K562 (cell line): ENCODE results near the gene CNP. TPM values are rescaled to one million over a fixed set of nuclear protein-coding genes. Genes with fewer than 3 reads are reported as not detected.
A peak's percentile ranks its signal among the peaks of the same experiment; 100 is the strongest.

Experiments used
- ARHGAP35 ChIP-seq: fragments of 450-650 bp; IDR thresholded peaks from 2 replicates; pipeline ENCODE4 v1.6.1; 2018; ENCODE audit not compliant: partially characterized antibody
- CBX3 ChIP-seq, 2 experiments: IDR thresholded peaks; 1 replicate in 1 of 2; 2 replicates in 1 of 2; pipeline ENCODE4 v1.6.1; 2012; ENCODE audit warnings: inconsistent platforms in 2 of 2, low read length in 2 of 2, borderline replicate concordance in 1 of 2, control low read depth in 1 of 2
- GTF2E2 ChIP-seq: fragments of 200-800 bp; sonication (Bioruptor generic); IDR thresholded peaks from 2 replicates; pipeline ENCODE4 v1.6.1; 2016; ENCODE audit warnings: missing genetic modification characterization, missing compliant biosample characterization
- HDAC2 ChIP-seq: fragments of 450-650 bp; IDR thresholded peaks from 2 replicates; pipeline ENCODE4 v1.6.1; 2016; ENCODE audit warnings: mild to moderate bottlenecking
- HDAC6 ChIP-seq: IDR thresholded peaks from 2 replicates; pipeline ENCODE4 v1.6.1; 2012; ENCODE audit warnings: low read depth, mild to moderate bottlenecking, control low read depth, inconsistent platforms, low read length, moderate library complexity
- HNRNPH1 ChIP-seq: fragments of 200-400 bp; formaldehyde crosslinking; optimal IDR thresholded peaks from 2 replicates; pipeline ENCODE3; 2017; ENCODE audit warnings: low read depth, mild to moderate bottlenecking, low read length, moderate library complexity
- ILF3 ChIP-seq: fragments of 450-650 bp; IDR thresholded peaks from 2 replicates; pipeline ENCODE4 v1.6.1; 2018; ENCODE audit warnings: antibody characterized with exemption, mild to moderate bottlenecking, moderate library complexity, borderline replicate concordance
- KDM2B ChIP-seq: fragments of 250-450 bp; sonication (Bioruptor Pico); IDR thresholded peaks from 2 replicates; pipeline ENCODE4 v1.8.0; 2021; ENCODE audit warnings: mild to moderate bottlenecking, moderate library complexity
- MTA1 ChIP-seq: fragments of 450-650 bp; IDR thresholded peaks from 2 replicates; pipeline ENCODE4 v1.6.1; 2017; ENCODE audit warnings: borderline replicate concordance
- MTA2 ChIP-seq: fragments of 450-650 bp; IDR thresholded peaks from 2 replicates; pipeline ENCODE4 v1.6.1; 2016; ENCODE audit warnings: low read depth
- NELFE ChIP-seq: IDR thresholded peaks from 2 replicates; pipeline ENCODE4 v1.6.1; 2011; ENCODE audit warnings: mild to moderate bottlenecking; ENCODE audit not compliant: insufficient read depth, insufficient read length
- NFIX ChIP-seq: fragments of 250-450 bp; sonication (Bioruptor Pico); IDR thresholded peaks from 2 replicates; pipeline ENCODE4 v1.4.0; 2020; ENCODE audit warnings: low read depth, mild to moderate bottlenecking, moderate library complexity
- NR4A1 ChIP-seq, 2 experiments: fragments of 250-450 bp in 1 of 2; fragments of 450-650 bp in 1 of 2; sonication (Bioruptor Pico) in 1 of 2; IDR thresholded peaks; 2 replicates each; pipeline versions ENCODE4 v1.4.0 to v1.6.1; 2016 to 2020; ENCODE audit warnings: mild to moderate bottlenecking in 2 of 2, missing compliant biosample characterization in 1 of 2, missing genetic modification characterization in 1 of 2, moderate library complexity in 1 of 2
- RBM14 ChIP-seq: fragments of 200-400 bp; formaldehyde crosslinking; IDR thresholded peaks from 2 replicates; pipeline ENCODE4 v1.6.1; 2018; ENCODE audit warnings: low read depth, mild to moderate bottlenecking, low read length, moderate library complexity, borderline replicate concordance; ENCODE audit not compliant: insufficient read depth
- RBM15 ChIP-seq: fragments of 200-400 bp; formaldehyde crosslinking; IDR thresholded peaks from 2 replicates; pipeline ENCODE4 v1.6.1; 2018; ENCODE audit warnings: mild to moderate bottlenecking, low read length, moderate library complexity; ENCODE audit not compliant: insufficient read depth
- STAT5A ChIP-seq: IDR thresholded peaks from 2 replicates; pipeline ENCODE4 v1.6.1; 2012; ENCODE audit warnings: low read length, inconsistent platforms, borderline replicate concordance
- TAF1 ChIP-seq: IDR thresholded peaks from 2 replicates; pipeline ENCODE4 v1.6.1; 2011; ENCODE audit warnings: mild to moderate bottlenecking, low read length, moderate library complexity; ENCODE audit not compliant: insufficient read depth, control insufficient read depth, severe bottlenecking; ENCODE audit errors: extremely low read depth
- TAL1 ChIP-seq: fragments of 450-650 bp; IDR thresholded peaks from 2 replicates; pipeline ENCODE4 v1.6.1; 2016; ENCODE audit warnings: mild to moderate bottlenecking
- ZEB2 ChIP-seq: fragments of 450-650 bp; IDR thresholded peaks from 2 replicates; pipeline ENCODE4 v1.6.1; 2016
- polyA plus RNA-seq, 8 experiments: library from polyadenylated mRNA; depleted of rRNA in 4 of 8; stranded (reverse) in 5 of 8; unstranded in 3 of 8; fragments of >200 nt; fragmentation: Nextera tagmentation in 2 of 8; fragmentation: Illumina TruSeq in 1 of 8; extraction: Ambion mirVana in 2 of 8; extraction: Trizol in 1 of 8; gene quantifications; 2 replicates each; pipeline versions ENCODE4 v1.2.1 to v1.2.3, GENCODE V29; 2011 to 2014; ENCODE audit warnings: inconsistent platforms in 1 of 8, missing spikeins in 1 of 8
- total RNA-seq, 7 experiments: library from RNA; depleted of rRNA in 6 of 7; stranded (reverse); fragments of >200 nt in 6 of 7; fragmentation: Illumina TruSeq in 2 of 7; extraction: Trizol in 2 of 7; gene quantifications; 2 replicates each; pipeline versions ENCODE4 v1.2.1 to v1.2.3, GENCODE V29; 2011 to 2021; ENCODE audit warnings: low replicate concordance in 1 of 7
- TF ChIP-seq, protein P1 (sequence below), 2 experiments: fragments of 250-450 bp in 1 of 2; fragments of 450-650 bp in 1 of 2; sonication (Bioruptor Pico) in 1 of 2; IDR thresholded peaks; 2 replicates each; pipeline versions ENCODE4 v1.6.1 to v1.8.0; 2016 to 2021; ENCODE audit warnings: mild to moderate bottlenecking in 2 of 2, moderate library complexity in 2 of 2, missing compliant biosample characterization in 1 of 2, missing genetic modification characterization in 1 of 2
- TF ChIP-seq, protein P2 (sequence below): sonication (generic); formaldehyde crosslinking; IDR thresholded peaks from 2 replicates; pipeline ENCODE4 v1.9.0; 2022; ENCODE audit warnings: mild to moderate bottlenecking, missing genetic modification reagents
- TF ChIP-seq, protein P3 (sequence below), 2 experiments: IDR thresholded peaks; 2 replicates each; pipeline ENCODE4 v1.6.1; 2012; ENCODE audit warnings: improper control_type of control experiment in 2 of 2, low read depth in 2 of 2, low read length in 2 of 2, borderline replicate concordance in 1 of 2

The CNP gene
- total and polyA plus RNA-seq, 9 of the 15 experiments (the other 6 are each of a cell fraction or from before 2014, with no cell fraction given): 1.7 to 52.0 (median 29.1) TPM

GRCh38 chr17:41937970-41938954 lies 28.3 kb upstream of the CNP start (continued):
- TF ChIP-seq, protein P1, sequence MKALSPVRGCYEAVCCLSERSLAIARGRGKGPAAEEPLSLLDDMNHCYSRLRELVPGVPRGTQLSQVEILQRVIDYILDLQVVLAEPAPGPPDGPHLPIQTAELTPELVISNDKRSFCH (CRISPR knock-in tag; IDR thresholded peaks at IDR 0.05): no peak
- TF ChIP-seq, protein P1 (tag; IDR thresholded peaks at IDR 0.05): no peak
- TF ChIP-seq MTA1 (no peak), ARHGAP35 (no peak), KDM2B (CRISPR knock-in tag) (no peak), ZEB2 (peak; percentile 27; the same call in 1 of the 2 replicates), RBM15 (no peak), NR4A1 (CRISPR knock-in tag; IDR thresholded peaks at IDR 0.05) (no peak), NR4A1 (tag; IDR thresholded peaks at IDR 0.05) (no peak), TAF1 (no peak), RBM14 (no peak), CBX3 (IDR thresholded peaks at IDR 0.05; ENCODE audit: borderline replicate concordance in 1 of 2, low read length in 2 of 2) (no peak), STAT5A (peak; percentile 62), HDAC2 (0 out of 2 replicates have a peak, but pooled peaks have one; percentile 22), TAL1 (peak; percentile 81; the same call in 1 of the 2 replicates), NFIX (CRISPR knock-in tag) (no peak), NELFE (no peak), HDAC6 (no peak), HNRNPH1 (no peak), ILF3 (no peak), GTF2E2 (tag) (no peak), MTA2 (peak; percentile 65)
- TF ChIP-seq, protein P2, sequence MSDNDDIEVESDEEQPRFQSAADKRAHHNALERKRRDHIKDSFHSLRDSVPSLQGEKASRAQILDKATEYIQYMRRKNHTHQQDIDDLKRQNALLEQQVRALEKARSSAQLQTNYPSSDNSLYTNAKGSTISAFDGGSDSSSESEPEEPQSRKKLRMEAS (CRISPR knock-in tag): no peak
- TF ChIP-seq, protein P3, sequence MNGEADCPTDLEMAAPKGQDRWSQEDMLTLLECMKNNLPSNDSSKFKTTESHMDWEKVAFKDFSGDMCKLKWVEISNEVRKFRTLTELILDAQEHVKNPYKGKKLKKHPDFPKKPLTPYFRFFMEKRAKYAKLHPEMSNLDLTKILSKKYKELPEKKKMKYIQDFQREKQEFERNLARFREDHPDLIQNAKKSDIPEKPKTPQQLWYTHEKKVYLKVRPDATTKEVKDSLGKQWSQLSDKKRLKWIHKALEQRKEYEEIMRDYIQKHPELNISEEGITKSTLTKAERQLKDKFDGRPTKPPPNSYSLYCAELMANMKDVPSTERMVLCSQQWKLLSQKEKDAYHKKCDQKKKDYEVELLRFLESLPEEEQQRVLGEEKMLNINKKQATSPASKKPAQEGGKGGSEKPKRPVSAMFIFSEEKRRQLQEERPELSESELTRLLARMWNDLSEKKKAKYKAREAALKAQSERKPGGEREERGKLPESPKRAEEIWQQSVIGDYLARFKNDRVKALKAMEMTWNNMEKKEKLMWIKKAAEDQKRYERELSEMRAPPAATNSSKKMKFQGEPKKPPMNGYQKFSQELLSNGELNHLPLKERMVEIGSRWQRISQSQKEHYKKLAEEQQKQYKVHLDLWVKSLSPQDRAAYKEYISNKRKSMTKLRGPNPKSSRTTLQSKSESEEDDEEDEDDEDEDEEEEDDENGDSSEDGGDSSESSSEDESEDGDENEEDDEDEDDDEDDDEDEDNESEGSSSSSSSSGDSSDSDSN (IDR thresholded peaks at IDR 0.05; ENCODE audit: borderline replicate concordance in 1 of 2, low read depth in 2 of 2, low read length in 2 of 2): no peak
